IMR-90 (cell line): ENCODE data around the gene HYI. TPM values are rescaled to one million over a fixed set of nuclear protein-coding genes. Genes with fewer than 3 reads are reported as not detected.
A peak's percentile ranks its signal among the peaks of the same experiment; 100 is the strongest.

ENCODE experiments used
- ATAC-seq: fragments of 200-7000 bp; cut with Tn5 transposase; 2 replicates; pipeline ENCODE4 v1.9.1; 2020; ENCODE audit warnings: low read depth, mild to moderate bottlenecking, moderate library complexity
- BruUV-seq: library from RNA; stranded (reverse); fragments of 400-500 nt; replicated peaks from 2 replicates; lab custom pipeline; 2021; lab: Mats Ljungman, UMichigan
- CTCF ChIA-PET: fragments of 300-600 bp; formaldehyde crosslinking; extraction: SDS; loops from one replicate; lab custom pipeline; 2021; ENCODE audit warnings: antibody characterized with exemption; lab: Yijun Ruan, JAX
- POLR2A ChIA-PET: fragments of 300-600 bp; sonication (Branson Sonifier 250); formaldehyde crosslinking; loops from one replicate; lab custom pipeline; 2022; ENCODE audit warnings: antibody characterized with exemption; ENCODE audit not compliant: unreplicated experiment; lab: Charles Lee
- DNase-seq: peaks from one replicate; pipeline ENCODE4 v3.0.0; 2013
- H2AFZ ChIP-seq: replicated peaks from 2 replicates; pipeline ENCODE3; 2013; ENCODE audit warnings: low read length, mild to moderate bottlenecking; ENCODE audit not compliant: poor library complexity
- H2AK5ac ChIP-seq: 2 replicates; pipeline ENCODE4 v1.6.1; 2013; ENCODE audit warnings: low read depth, low read length, inconsistent platforms
- H2AK9ac ChIP-seq: replicated peaks from 2 replicates; pipeline ENCODE3; 2013; ENCODE audit warnings: mild to moderate bottlenecking, low read depth, low read length, moderate library complexity; ENCODE audit not compliant: poor library complexity
- H2BK120ac ChIP-seq: 2 replicates; pipeline ENCODE4 v1.6.1; 2013; ENCODE audit warnings: low read depth, low read length, inconsistent platforms
- H2BK15ac ChIP-seq: 3 replicates; pipeline ENCODE4 v1.6.1; 2013; ENCODE audit warnings: low read depth, low read length, inconsistent platforms
- H2BK20ac ChIP-seq: 2 replicates; pipeline ENCODE4 v1.6.1; 2013; ENCODE audit warnings: low read depth, mild to moderate bottlenecking, inconsistent platforms, low read length, moderate library complexity
- H2BK5ac ChIP-seq: 2 replicates; pipeline ENCODE4 v1.6.1; 2013; ENCODE audit warnings: mild to moderate bottlenecking, low read depth, low read length, inconsistent platforms; ENCODE audit not compliant: poor library complexity, severe bottlenecking
- H3K14ac ChIP-seq: replicated peaks from 2 replicates; pipeline ENCODE4 v1.6.1; 2013; ENCODE audit warnings: low read depth, low read length, inconsistent platforms
- H3K18ac ChIP-seq: 2 replicates; pipeline ENCODE4 v1.6.1; 2013; ENCODE audit warnings: low read depth, low read length, control low read depth
- H3K23ac ChIP-seq: 2 replicates; pipeline ENCODE4 v1.6.1; 2013; ENCODE audit warnings: low read depth, low read length, inconsistent platforms
- H3K27ac ChIP-seq: 2 replicates; pipeline ENCODE4 v1.5.1; 2013; ENCODE audit warnings: mild to moderate bottlenecking, control low read depth, low read length; ENCODE audit not compliant: insufficient read depth
- H3K27me3 ChIP-seq: 2 replicates; pipeline ENCODE4 v1.6.1; 2013; ENCODE audit warnings: low read length; ENCODE audit not compliant: control insufficient read depth, insufficient read depth
- H3K36me3 ChIP-seq: 2 replicates; pipeline ENCODE4 v1.6.1; 2013; ENCODE audit warnings: low read length, mixed read lengths; ENCODE audit not compliant: control insufficient read depth, insufficient read depth
- H3K4ac ChIP-seq: 2 replicates; pipeline ENCODE4 v1.6.1; 2013; ENCODE audit warnings: low read depth, low read length, inconsistent platforms
- H3K4me1 ChIP-seq: 2 replicates; pipeline ENCODE4 v1.6.1; 2013; ENCODE audit warnings: low read length, mixed read lengths; ENCODE audit not compliant: control insufficient read depth, insufficient read depth
- H3K4me2 ChIP-seq: 2 replicates; pipeline ENCODE4 v1.6.1; 2013; ENCODE audit warnings: low read depth, mild to moderate bottlenecking, control low read depth, low read length, moderate library complexity
- H3K4me3 ChIP-seq: 2 replicates; pipeline ENCODE4 v1.5.1; 2013; ENCODE audit warnings: low read depth, mild to moderate bottlenecking, control low read depth, low read length, moderate library complexity; ENCODE audit not compliant: insufficient read depth
- H3K56ac ChIP-seq: 2 replicates; pipeline ENCODE4 v1.6.1; 2013; ENCODE audit warnings: low read length, inconsistent platforms; ENCODE audit not compliant: insufficient read depth; ENCODE audit errors: extremely low read depth
- H3K79me1 ChIP-seq, 2 experiments: 2 replicates each; pipeline ENCODE4 v1.6.1; 2013; ENCODE audit warnings: low read length in 2 of 2, inconsistent platforms in 1 of 2, low read depth in 1 of 2
- H3K9ac ChIP-seq: 2 replicates; pipeline ENCODE4 v1.6.1; 2013; ENCODE audit warnings: low read depth, low read length, control low read depth
- H3K9me1 ChIP-seq: 2 replicates; pipeline ENCODE4 v1.6.1; 2013; ENCODE audit warnings: low read length, inconsistent platforms; ENCODE audit not compliant: insufficient read depth
- H3K9me3 ChIP-seq: 2 replicates; pipeline ENCODE4 v1.6.1; 2013; ENCODE audit warnings: low read length; ENCODE audit not compliant: control insufficient read depth, insufficient read depth
- H4K20me1 ChIP-seq: 2 replicates; pipeline ENCODE4 v1.6.1; 2013; ENCODE audit warnings: low read length, inconsistent platforms; ENCODE audit not compliant: insufficient read depth
- H4K5ac ChIP-seq: 2 replicates; pipeline ENCODE4 v1.6.1; 2013; ENCODE audit warnings: mild to moderate bottlenecking, low read depth, low read length, control low read depth
- H4K8ac ChIP-seq, 2 experiments: 2 replicates each; pipeline ENCODE4 v1.6.1; 2013; ENCODE audit warnings: low read depth in 2 of 2, low read length in 2 of 2, control low read depth in 1 of 2, inconsistent platforms in 1 of 2
- H4K91ac ChIP-seq: 2 replicates; pipeline ENCODE4 v1.6.1; 2013; ENCODE audit warnings: low read depth, low read length, inconsistent platforms; ENCODE audit not compliant: insufficient read depth
- BHLHE40 ChIP-seq: fragments of 150-350 bp; IDR thresholded peaks from 2 replicates; pipeline ENCODE4 v1.6.1; 2016; ENCODE audit warnings: mild to moderate bottlenecking, low read depth, low read length
- MXI1 ChIP-seq: IDR thresholded peaks from 2 replicates; pipeline ENCODE4 v1.6.1; 2012; ENCODE audit warnings: low read depth, mild to moderate bottlenecking, low read length, moderate library complexity, borderline replicate concordance
- POLR2A ChIP-seq: IDR thresholded peaks from 2 replicates; pipeline ENCODE4 v1.6.1; 2012; ENCODE audit warnings: mild to moderate bottlenecking, low read depth, low read length
- RCOR1 ChIP-seq: IDR thresholded peaks from 2 replicates; pipeline ENCODE4 v1.6.1; 2012; ENCODE audit warnings: mild to moderate bottlenecking, low read length, improper control_type of control experiment; ENCODE audit not compliant: insufficient replicate concordance
- WGBS, 2 experiments: methylation state at CpG; one replicate each; pipeline versions ENCODE4 v1.1.5 to v1.1.7; 2013; ENCODE audit warnings: missing lambda C conversion rate in 2 of 2; ENCODE audit not compliant: insufficient read length in 1 of 2; ENCODE audit errors: extremely low coverage in 2 of 2; 5-methylcytosine and 5-hydroxymethylcytosine counted together
- dilution Hi-C: fragments of 300-500 bp; cut with HindIII; formaldehyde crosslinking; loops from one replicate; pipeline ENCODE4 v1.14.3; 2018; ENCODE audit warnings: low sequenced_read_pairs; ENCODE audit not compliant: unreplicated experiment
- in situ Hi-C: fragments of 300-500 bp; cut with MboI; formaldehyde crosslinking; loops from 3 replicates; pipeline ENCODE4 v1.14.3; 2019; ENCODE audit warnings: low sequenced_read_pairs, inconsistent platforms, mixed read lengths
- intact Hi-C: fragments of 100-400 bp; cut with micrococcal nuclease; formaldehyde crosslinking; loops from 2 replicates; pipeline ENCODE4 v1.10.0; 2022
- polyA plus RNA-seq, 3 experiments: library from polyadenylated mRNA; depleted of rRNA; stranded (reverse); fragments of >200 nt; gene quantifications; 2 replicates each; pipeline ENCODE4 v1.2.3, GENCODE V29; 2012; ENCODE audit warnings: low replicate concordance in 1 of 3
- total RNA-seq: library from RNA; depleted of rRNA; stranded (reverse); fragments of >200 nt; gene quantifications from 2 replicates; pipeline ENCODE4 v1.2.3, GENCODE V29; 2012
- TF ChIP-seq, protein P1 (sequence below): fragments of 150-350 bp; IDR thresholded peaks from 2 replicates; pipeline ENCODE4 v1.6.1; 2016; ENCODE audit warnings: low read depth, mild to moderate bottlenecking, low read length, moderate library complexity, borderline replicate concordance

HYI gene
- total and polyA plus RNA-seq, 2 of the 4 experiments (the other 2 are of a cell fraction): 21.5 to 53.7 TPM

DNA sequence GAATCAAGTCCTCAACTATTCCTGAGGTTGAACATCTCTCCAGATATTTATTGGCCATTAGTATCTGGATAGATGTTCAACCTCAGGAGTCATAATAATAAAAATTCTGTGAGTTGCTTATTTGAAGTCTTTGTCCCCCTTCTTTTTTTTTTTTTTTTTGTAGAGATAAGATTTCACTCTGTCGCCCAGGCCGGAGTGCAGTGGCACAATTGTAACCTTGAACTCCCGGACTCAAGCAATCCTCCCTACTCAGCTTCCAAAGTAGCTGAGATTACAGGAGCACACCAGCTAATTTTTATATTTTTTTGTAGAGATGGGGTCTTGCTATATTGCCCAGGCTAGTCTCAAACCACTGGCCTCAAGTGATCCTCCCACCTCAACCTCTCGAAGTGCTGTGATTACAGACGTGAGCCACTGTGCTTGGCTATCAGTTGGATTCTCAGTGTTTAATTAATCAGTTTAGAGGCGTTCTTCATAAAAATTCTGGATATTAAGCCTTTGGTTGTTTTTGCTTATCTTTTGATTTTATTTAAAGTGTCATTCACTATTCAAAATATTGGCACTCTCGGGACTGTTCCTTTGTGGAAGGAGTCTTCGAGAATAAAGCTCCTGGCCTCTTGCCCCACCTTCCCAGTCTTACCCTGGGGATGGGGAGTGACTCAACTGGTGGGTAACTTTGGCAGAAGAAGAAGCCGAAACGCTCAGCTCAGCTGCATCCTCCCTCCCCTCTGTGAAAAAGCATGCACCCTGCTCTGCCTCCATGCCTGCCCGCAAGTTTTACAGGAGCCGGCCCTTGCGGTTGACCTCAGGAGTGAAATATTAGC, 11.2 kb upstream of the HYI start:
- WGBS, 2 experiments: no CpG with 5 or more reads among the region's 13 CpGs
- in situ Hi-C loops: no loop called here
- Histone ChIP-seq H2AK9ac (peak overlapping the region; percentile 69), H3K9me1 (peaks cover 2% of the 10 kb centered on the region; the same call in 1 of the 2 replicates), H2AFZ (peak overlapping the region; percentile 75), H4K5ac (no peak overlapping the region), H4K91ac (0 out of 2 replicates have a peak overlapping the region, but pooled peaks have one; percentile 48), H2BK120ac (peak overlapping the region; percentile 23), H4K8ac (0 out of 4 replicates have a peak overlapping the region, but pooled peaks of 1 of the 2 experiments have one; percentile 50), H3K79me1 (no peaks in the 10 kb centered on the region), H2BK15ac (peak overlapping the region; percentile 34; the same call in 1 of the 3 replicates), H3K27ac (no peak overlapping the region; the same call in 1 of the 2 replicates), H3K4me3 (no peak overlapping the region), H3K27me3 (no peaks in the 10 kb centered on the region), H2BK5ac (peak overlapping the region; percentile 23), H3K9me3 (peaks cover 3% of the 10 kb centered on the region; the same call in 1 of the 2 replicates), H3K18ac (no peak overlapping the region), H3K9ac (no peak overlapping the region), H3K4me1 (peaks cover 4% of the 10 kb centered on the region; the same call in 1 of the 2 replicates), H3K23ac (peak overlapping the region; percentile 39; the same call in 1 of the 2 replicates), H3K36me3 (no peaks in the 10 kb centered on the region), H3K56ac (no peak overlapping the region), H3K4me2 (no peak overlapping the region), H3K4ac (peak overlapping the region; percentile 55), H2AK5ac (peak overlapping the region; percentile 71), H2BK20ac (peak overlapping the region; percentile 76; the same call in 1 of the 2 replicates), H4K20me1 (no peaks in the 10 kb centered on the region), H3K14ac (peak overlapping the region; percentile 50)
- intact Hi-C loops: no loop called here
- ATAC-seq: no peak
- DNase-seq: no peak
- no TSS peak for BruUV-seq
- ChIA-PET CTCF (no interaction called here), POLR2A (no interaction called here)
- TF ChIP-seq, protein P1, sequence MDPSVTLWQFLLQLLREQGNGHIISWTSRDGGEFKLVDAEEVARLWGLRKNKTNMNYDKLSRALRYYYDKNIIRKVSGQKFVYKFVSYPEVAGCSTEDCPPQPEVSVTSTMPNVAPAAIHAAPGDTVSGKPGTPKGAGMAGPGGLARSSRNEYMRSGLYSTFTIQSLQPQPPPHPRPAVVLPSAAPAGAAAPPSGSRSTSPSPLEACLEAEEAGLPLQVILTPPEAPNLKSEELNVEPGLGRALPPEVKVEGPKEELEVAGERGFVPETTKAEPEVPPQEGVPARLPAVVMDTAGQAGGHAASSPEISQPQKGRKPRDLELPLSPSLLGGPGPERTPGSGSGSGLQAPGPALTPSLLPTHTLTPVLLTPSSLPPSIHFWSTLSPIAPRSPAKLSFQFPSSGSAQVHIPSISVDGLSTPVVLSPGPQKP: no peak
- TF ChIP-seq BHLHE40 (no peak), POLR2A (no peak), MXI1 (no peak), RCOR1 (no peak)
- dilution Hi-C loops: no loop called here
